A204.1 (cell line): ENCODE measurements around the gene IL10RB.
"Not testable (repeated sequence)": the region's sequence is repeated elsewhere in the genome, so short reads cannot be mapped to it uniquely, and the experiment has no call there.

Experiments
- FAIRE-seq: peaks from 2 replicates; lab custom pipeline; 2012; peaks lifted over from hg19 to GRCh38; lab: Jason Lieb, UNC

Gene IL10RB

GRCh38 chr21:33241846-33242245 is 24.3 kb upstream of the IL10RB start:
- no peak for FAIRE-seq

DNA sequence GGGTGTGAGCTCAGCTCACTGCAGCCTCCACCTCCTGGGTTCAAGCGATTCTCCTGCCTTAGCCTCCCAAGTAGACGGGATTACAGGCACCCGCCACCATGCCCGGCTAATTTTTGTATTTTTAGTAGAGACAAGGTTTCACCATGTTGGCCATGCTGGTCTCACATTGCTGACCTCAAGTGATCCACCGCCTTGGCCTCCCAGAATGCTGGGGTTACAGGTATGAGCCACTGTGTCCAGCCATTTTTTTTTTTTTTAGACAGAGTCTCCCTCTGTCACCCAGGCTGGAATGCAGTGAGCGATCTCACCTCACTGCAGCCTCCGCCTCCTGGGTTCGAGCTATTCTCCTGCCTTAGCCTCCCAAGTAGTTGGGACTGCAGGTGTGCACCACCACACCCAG is 23.3 kb upstream of the IL10RB start:
- not testable (repeated sequence) for FAIRE-seq

GRCh38 chr21:33244082-33244778 is 21.9 kb upstream of the IL10RB start:
- no peak for FAIRE-seq

DNA sequence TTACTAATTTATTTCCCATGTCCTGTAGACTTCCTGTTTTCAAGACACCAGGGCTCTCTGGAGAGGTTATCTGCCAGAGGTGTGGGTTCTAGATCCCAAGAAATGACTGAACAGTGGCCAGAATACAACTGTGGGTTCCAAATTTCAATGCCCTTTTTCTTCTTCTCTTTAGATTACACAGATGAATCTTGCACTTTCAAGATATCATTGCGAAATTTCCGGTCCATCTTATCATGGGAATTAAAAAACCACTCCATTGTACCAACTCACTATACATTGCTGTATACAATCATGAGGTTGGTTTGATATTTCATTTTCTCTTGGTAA is 21.4 kb upstream of the IL10RB start:
- FAIRE-seq = no peak

DNA sequence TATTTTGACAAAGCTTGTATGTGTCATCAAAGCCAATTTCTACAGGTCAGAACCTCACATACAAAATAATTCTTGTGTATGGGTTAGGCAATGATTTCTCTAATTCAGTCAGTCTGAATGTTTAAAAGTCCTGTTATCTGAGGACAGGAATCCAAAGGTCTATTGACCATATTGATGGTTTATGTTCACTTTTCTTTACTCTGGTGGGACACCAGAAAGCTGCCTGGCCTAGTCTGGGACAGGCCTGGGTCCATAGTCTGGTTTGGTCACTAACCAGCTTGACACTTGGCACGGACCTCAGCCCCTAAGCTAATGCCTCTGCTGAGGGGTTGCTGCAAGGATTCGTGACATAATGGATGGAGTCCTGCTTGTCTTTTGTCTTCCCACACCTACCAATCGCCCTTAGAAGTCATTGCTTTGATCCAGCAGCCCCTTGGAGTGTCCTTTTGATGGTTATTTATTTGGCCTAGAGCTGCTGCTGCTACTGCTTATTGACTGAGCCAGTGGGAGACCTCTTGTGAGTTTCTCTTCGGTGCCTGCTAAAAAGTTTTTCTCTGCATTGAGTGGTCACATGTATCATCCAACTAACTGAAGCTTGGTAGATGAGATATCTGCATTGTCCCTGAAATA is 20.8 kb upstream of the IL10RB start:
- no peak for FAIRE-seq

DNA sequence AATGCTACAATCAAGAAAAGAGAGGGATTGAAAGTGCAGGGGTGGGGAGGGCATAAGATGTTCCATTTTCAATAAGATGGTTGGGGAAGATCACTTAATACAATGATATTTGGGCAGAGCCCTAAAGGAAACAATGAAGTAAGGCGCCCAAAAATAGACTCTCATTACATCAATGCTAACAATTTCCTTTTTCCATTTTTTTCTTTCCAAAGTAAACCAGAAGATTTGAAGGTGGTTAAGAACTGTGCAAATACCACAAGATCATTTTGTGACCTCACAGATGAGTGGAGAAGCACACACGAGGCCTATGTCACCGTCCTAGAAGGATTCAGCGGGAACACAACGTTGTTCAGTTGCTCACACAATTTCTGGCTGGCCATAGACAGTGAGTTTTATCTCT is 19.7 kb upstream of the IL10RB start:
- no peak for FAIRE-seq

DNA sequence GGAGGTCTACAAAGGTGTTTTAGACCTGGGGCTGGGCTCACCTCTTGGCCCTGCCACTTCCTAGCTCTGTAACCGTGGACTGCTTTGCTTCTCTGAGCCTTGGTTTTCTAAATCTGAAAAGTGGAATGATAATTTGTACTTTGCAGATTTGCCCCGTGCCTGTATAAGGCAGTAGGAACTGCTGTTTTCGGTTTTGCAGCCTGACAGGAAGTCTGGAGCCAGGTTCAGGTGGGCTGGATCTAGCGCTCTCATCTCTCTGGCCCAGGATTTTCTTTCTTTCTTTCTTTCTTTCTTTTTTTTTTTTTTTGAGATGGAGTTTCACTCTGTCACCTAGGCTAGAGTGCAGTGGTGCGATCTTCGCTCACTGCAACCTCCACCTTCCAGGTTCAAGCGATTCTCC is 19.2 kb upstream of the IL10RB start:
- FAIRE-seq = no peak

DNA sequence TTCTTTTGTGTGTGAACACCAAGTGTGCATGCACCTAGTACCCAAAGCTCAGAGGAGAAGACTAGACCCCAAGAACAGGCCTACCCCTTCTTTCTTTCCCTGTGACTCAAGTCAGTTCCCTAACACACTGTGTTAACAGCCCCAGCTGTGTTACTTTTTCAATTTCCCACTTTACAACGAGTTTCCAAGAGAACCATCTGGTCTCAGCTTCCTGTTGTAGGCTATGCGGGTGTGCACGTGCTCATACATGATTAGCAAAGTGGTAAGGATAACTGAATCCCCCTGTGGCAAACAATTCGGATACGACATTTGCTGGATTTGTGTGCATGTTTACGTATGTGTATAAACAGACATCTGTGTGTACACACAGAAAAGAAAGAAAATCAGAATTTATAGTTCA is 18.6 kb upstream of the IL10RB start:
- no peak for FAIRE-seq

GRCh38 chr21:33249331-33250002 is 16.7 kb upstream of the IL10RB start:
- no peak for FAIRE-seq

DNA sequence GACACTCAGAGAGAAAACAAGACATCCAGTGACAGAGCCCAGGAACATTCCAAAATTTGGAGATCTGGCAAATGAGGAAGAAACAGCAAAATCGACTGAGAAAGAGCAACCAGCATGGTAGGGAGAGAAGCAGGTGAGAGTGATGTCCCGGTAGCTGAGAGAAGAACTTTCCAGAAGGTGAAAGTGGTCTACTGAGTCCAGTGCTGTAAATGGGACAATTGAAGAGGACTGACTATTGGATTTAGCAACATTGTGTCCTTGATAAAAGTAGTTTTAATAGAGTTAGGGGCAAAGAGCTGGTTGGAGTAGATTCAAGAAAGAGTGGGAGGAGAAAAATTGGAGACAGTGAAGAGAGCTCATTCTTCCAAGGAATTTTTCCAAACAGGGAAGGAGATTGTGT is 15.0 kb upstream of the IL10RB start:
- FAIRE-seq = no peak

- not testable (repeated sequence) for FAIRE-seq
Observed at GRCh38 chr21:33253382-33253781, 12.8 kb upstream of the IL10RB start.

DNA sequence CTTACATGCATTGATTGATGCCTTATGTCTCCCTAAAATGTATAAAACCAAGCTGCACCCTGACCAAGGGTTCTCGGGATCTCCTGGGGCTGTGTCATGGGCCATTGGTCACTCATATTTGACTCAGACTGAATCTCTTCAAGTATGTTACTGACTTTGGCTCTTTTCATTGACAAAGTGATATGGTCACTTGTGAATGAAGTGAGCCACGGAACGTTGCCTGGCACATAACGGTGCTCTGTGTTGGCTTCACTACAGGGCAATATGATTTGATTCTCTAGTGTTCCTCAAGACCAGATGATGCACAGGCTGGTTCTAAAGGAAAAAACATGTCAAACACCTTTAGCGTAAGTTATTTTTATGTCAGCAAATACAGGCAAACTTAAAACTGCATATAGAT is 11.4 kb upstream of the IL10RB start:
- no peak for FAIRE-seq

DNA sequence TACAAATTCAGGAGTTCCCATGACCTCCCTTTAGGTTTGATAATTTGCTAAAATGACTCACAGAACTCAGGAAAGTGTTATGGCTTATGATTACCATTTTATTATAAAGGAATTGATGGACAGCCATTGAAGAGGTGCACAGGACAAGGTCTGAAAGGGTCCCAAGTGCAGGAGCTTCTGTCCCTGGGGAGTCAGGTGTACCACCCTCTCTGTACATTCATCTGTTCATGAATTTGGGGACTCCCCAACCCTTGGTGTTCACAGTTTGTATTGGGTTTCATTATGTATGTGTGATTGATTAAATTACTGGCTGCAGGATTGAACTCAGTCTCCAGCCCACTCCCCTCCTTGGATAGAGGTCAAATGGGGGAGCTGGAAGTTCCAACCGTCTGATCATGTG is 10.8 kb upstream of the IL10RB start:
- no peak for FAIRE-seq

GRCh38 chr21:33256019-33256418 is 10.1 kb upstream of the IL10RB start:
- no peak for FAIRE-seq

- FAIRE-seq = no peak
Observed at GRCh38 chr21:33257094-33257803, 8.9 kb upstream of the IL10RB start.

GRCh38 chr21:33258475-33258874 is 7.7 kb upstream of the IL10RB start:
- FAIRE-seq = no peak

- FAIRE-seq = no peak
Observed at GRCh38 chr21:33259428-33259827, 6.7 kb upstream of the IL10RB start.

DNA sequence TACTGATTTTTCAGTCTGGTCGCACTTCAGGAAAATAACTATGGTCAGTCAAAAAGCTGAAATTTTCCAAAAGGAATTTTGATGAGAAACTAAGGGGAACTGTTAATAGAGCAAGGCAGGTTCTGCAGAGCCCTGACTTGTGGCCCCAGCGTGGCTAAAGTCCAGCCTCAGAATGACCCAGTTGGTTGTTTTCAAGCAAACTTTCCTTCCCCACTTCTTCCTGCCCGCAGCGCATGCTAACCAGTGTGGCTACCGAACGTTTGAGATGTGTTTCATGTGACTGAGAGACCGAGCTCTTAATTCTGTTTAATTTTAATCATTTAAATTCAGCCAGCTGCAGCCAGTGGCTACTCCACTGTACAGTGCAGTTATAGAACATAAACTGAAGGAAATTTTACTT is 6.2 kb upstream of the IL10RB start:
- no peak for FAIRE-seq

DNA sequence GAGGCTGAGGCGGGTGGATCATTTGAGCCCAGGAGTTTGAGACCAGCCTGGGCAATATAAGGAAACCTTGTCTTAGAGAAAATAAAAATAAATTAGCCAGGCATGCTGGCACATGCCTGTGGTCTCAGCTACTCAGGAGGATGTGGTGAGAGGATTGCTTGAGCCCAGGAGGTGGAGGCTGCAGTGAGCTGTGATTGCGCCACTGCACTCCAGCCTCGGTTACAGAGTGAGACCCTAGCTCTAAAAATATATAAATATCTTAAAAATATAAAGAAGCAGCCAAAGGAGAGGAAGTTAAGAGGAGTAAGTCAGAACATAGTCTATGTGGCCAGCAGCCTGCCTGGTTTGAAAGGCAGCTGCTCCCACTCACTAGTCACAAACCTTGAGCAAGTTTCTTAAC is 4.5 kb upstream of the IL10RB start:
- FAIRE-seq = no peak

DNA sequence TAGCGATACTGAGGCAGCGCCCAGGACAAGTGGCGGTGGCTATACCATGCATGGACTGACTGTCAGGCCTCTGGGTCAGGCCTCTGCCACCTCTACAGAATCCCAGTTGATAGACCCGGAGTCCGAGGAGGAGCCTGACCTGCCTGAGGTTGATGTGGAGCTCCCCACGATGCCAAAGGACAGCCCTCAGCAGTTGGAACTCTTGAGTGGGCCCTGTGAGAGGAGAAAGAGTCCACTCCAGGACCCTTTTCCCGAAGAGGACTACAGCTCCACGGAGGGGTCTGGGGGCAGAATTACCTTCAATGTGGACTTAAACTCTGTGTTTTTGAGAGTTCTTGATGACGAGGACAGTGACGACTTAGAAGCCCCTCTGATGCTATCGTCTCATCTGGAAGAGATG is 3.2 kb upstream of the IL10RB start:
- FAIRE-seq = no peak

DNA sequence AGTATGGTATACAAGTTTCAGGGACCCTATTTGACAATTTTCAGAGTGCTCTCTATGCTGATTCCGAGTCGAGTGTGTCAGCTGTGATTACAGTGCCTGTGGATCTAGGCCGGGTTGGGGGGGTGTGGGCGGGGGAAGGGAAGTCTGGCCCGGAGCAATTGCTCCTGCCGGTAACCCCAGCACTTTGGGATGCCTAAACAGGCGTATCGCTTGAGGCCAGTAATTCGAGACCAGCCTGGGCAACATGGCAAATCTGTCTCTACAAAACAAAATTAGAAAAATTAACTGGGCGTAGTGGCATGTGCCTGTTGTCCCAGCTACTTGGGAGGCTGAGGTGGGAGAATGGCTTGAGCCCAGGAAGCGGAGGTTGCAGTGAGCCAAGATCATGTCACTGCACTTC is 1.6 kb upstream of the IL10RB start:
- FAIRE-seq = no peak

GRCh38 chr21:33265664-33266049 is 510 bp upstream of the IL10RB start:
- no peak for FAIRE-seq

DNA sequence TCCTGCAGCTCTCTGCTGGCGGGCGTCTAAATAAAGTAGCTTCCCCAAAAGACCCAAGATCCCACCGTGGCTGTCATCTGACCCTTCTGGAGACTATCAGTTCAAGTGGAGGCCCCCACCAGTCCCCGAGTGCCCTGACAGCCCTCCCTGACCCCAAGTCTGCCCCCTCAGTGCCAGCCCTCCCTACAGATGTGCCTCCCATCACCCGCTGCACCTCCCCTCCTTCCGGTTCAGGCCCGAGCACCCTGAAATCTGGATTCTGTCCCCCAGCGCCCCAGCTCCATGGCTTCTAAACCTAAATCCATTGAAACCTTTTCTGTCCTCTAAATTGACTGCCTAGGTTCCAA is 595 bp downstream of the IL10RB start:
- no peak for FAIRE-seq

DNA sequence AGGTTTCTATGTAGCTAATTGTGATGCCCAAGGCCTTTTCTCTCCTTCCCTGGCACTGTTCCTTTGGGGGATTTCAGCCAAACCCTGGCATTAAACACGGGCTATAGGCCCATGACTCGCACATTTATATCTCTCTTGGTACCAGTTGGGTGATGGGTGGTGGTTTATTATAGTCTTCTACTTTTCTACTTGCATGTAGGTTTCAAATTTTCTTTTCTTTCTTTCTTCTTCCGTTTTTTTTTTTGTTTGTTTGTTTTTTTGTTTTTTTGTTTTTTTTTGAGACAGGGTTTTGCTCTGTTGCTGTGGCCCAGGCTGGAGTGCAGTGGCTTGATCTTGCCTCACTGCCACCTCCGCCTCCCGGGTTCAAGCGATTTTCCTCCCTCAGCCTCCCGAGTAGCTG is 1.1 kb downstream of the IL10RB start:
- no peak for FAIRE-seq
